ENCODE results near the gene ZSCAN9.

The ZSCAN9 gene

DNA sequence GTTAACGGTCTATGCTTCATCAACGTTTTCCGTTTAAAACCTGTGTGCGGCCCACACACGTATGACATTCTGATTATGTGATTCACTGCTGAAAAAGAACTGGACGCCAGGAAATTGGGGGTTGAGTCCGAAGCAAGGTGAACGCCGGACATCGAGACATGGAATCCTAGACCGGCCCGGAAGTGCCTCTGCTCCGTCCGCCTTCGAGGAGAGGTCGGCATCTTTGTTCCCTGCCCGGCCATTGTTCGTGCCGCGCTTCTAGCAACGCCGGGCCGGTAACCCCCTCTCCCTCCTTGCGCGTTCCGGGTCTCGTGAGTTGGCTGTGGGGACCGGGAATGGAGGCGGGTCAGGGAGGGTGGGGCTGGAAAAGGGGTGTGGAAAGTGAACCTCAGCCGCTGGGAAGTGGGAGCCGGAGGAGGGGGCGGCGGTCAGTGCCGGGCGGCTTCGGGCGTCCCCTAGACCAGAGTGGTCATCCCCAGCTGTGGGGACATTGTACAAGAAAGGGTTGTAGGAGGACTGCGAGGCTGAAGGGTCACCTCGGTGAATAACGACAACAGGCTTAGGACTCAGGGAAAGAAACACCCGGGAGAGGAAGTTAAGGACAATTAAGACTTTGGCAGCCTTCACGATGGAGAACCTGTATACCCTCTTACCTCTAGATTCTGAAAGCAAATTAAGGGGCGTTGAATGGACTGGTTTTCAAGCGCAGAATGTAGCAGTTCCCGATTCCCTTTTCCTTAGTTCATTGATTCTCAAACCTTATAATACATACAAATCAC, at the start of gene ZSCAN9:
ZSCAN9 (plus strand) TSS at position 220 of the 779 bp plus-strand sequence. CDS start 1,810 bp downstream, outside the sequence.
- DNase-seq, result peak; percentile 40

DNA sequence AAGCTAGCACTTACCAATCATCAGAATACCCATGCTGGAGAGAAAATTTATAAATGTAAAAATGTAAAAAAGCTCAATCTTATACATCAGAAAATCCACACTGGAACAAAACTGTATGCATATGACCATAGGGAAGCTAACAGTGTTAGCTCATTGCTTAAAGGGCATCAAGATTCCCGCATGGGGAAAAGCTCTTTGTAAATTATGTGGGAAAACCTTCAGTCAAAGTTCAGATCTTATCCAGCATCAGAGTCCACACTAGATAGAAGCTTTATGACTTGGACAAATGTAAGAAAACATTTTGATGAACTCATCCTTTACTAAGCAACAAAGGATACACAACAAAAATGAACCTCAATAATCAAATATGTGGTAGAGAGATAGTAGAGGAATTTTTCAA, 48.7 kb upstream of the ZSCAN9 start:
- DNase-seq, result no peak

DNA sequence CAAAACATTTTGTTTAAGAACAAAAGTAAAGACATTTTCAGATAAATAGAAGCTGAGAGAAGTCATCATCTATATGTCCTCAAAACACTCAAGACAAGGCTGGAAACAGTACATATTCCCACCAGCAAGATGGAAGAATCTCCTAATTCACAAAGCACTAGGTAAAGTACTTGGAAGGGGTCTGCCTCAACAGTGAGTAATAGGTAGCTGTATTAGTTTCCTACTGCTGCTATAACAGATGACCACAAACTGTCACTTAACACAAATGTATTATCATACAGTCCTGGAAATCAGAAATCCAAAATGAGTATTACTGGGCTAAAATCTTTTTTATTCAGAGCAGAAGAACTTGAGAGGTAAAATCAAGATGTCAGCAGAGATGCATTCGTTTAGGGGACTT, 42.8 kb upstream of the ZSCAN9 start:
- DNase-seq, result no peak

DNA sequence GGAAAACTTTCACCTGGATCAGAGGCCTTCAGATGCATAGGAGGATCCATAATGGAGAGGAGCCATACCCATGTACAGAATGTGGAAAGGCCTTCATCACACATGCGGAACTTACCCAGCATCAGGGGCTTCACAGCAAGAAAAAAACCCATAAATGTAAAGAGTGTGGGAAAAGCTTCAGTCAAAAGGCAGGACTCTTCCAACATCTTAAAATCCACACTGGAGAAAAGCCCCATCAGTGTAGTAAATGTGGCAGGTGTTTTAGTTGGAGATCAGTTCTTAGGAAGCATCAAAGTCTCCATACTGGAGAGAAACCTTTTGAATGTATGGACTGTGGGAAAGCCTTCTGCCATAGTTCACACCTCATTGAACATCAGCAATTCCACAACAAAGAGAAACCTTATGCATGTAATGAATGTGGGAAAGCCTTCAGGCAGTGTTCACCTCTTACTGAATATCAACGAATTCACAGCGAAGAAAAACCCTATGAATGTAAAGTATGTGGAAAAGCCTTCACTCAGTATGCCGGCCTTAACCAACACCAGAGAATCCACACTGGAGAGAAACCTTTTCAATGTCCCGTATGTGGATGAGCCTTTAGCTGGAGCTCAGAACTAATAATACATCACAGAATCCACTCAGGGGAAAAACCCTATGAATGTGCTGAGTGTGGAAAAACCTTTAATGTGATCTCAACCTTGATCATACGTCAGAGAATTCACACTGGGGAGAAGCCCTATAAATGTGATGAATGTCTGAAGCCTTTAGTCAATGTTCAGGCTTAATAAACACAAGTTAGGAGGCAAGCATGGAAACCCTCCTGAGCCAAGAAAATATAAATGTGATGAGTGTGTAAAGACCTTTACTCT, 36.7 kb upstream of the ZSCAN9 start:
- no peak for DNase-seq

DNA sequence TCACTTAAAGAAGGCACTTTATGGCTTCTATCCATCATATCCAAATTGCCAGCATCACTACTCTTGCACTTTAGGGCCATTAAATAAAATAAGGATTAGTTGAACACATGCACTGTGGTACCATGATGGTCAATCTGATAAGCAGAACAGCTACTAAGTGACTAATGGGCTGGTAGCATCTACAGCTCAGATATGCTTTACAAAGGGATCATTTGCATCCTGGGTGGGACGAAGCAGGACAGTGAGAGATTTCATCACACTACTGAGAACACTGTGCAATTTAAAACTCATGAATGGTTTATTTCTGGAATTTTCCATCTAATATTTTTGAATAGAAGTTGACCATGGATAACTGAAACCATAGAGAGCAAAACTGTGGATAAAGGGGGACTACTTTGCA, 25.1 kb upstream of the ZSCAN9 start:
- DNase-seq, result no peak

DNA sequence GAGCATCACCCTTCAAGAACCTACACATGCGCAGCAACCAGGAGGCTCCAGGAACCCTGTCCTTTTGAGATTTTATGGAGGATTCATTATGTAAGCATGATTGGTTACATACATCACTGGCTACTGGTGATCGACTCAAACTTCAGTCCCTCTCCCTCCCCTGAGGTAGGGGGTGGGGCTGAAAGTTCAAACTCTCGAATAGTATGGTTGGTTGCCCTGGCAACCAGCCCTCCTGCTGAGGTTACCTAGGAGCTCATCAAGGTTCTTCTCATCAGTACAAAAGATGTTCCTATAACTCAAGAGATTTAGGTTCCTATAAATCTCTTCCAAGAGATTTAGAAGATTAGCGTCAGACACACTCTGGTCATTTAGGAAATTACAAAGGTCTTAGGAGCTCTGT, 21.9 kb upstream of the ZSCAN9 start:
- DNase-seq, result no peak

DNA sequence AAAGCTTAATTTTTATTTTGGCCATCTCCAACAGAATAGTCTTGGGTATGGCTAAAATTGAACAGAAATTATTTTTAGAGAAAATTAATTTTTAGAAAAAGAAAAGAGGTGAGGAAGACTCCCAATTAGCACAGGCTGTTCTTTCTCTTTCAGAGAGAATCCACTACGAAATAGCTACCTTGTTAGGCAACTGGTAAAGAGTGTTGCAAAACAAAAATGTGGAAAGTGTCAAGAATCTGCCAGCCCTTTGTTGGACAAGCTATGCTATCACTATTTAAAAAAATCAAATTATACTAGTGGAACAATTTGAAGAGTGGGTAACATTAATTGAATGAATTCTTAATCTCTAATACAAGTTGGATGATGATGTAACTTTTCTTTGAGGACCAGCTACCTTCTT, 19.2 kb upstream of the ZSCAN9 start:
- DNase-seq, result no peak

DNA sequence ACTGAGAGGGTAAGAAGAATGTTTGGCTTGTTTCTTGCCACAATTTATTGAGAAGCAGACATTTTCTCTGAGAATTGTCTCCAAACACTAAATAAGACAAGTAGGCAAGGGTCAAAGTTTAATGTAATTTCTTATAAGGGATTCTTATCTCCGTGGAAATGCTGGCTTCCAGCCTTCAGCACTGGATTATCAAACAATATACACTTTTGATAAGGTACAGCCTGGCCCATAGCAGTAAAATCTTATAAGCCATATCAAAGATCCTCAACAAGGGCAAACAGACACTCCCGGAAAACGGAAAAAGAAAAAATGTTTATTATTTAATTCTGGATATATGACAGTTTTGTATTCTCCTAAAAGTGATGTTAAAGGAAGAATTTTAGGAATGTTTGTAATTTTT, 18.5 kb upstream of the ZSCAN9 start:
- DNase-seq, result no peak

DNA sequence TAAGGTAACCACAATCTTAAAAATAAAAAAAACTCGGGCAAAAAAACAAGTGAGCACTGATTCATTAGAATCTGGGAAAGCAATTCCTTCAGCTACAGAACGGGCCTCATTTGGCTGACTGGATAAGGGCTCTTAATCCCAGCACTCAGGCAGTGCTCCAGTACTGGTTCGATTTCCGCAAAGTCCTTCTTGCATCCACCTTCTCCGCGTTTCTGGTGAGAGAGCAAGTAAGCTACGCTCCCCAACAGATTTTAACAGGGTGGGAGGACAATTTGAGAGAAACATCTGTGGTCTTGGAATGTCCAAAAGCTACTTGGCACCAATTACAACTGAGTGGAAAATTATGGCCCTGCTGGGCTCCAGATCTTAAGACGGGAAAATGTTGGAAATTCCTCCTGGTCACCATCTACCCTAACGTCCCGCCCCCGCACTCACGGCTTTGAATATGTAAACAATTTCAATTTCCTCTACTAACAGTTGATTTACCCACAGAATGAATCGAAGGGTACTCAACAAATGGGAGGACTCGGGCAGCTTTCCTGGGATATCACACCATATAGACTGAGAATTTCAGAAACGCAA, 18.1 kb upstream of the ZSCAN9 start:
- DNase-seq, result no peak

DNA sequence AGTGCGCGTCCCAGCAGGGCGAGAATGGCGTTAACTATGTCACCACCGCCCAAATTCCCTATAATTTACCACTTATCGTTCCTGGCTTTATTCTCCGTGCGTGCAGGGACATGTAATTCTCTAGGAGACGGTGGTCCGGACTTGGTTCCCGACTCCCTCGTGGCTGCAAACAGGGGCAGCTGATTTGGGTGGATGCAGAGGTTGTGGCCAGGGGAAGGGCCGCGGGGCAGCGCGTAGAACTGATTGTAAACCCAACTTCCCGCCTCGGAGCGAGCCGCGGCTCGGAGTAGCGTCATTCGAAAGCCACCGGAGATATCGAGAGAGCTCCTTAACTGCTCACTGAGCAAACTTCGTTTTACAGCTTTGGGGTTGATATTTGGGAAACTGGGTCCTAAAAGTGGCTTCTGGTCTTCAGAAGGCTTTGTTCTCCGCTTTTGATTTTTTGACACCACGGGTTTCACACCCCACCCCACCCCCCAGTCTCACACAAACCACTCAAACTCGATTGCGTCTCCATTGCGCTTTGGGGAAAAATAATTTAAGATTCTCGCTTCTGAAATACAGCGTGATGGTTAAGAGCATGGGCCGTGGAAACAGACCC, 17.5 kb upstream of the ZSCAN9 start:
- no peak for DNase-seq

DNA sequence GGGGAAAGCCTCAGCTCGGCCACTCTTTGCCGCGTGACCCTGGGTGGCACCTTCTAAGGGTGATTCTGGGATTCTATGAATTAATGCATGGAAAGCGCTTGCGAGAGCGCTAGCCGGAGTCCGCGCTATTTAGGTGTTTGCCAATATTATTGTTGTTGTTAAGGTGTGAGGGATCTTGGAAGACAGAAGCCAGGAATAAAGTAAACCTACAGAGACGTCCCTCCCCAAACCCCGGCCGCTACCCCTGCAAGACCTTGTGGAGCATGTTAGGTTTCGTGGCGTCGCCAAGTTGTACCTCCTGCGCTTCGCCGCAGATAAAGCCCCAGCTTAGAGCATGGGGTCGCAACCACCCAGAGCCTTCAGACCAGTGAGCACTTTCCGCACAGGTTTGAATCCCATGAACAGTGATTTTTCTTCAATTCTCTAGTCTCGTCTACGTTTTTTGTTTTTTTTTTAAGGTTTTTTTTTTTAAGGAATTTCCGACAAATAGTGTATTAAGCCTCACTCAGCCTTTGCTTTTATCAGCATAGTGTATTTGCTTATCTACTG, 16.9 kb upstream of the ZSCAN9 start:
- no peak for DNase-seq

DNA sequence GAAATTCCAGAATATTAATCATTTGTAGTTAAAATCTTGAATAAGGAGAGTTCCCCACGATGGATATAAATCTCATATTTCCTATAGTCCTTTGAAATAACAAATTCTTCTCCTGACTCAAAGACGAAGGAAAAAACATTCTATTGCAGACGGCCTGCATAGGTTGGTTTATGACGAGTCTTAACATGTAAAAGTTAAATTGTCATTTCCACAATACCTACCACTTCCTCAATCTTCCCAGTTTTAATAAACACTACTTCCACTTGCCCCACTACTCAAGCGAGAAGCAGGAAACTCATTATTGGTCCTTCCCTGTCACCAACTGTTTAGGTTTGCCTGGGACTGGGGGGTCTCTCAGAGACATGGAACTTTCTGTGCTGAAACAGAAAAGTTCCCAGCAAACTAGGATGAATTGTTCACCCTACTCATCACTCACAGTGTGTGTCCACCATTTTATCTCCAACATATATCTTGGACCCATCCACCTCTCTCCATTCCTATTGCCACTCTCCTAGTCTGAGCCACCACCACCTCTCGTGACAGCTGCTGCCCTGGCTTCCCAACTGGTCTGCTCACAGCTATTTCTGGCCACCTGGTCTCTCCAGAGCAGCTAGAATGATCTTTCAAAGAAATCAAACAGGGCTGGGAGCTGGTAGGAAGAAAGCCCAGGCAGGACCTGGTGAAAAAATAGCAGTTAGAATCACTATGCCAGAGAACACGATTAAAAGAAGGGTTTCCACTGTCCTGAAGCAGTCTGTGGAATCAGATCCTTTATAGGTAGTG, 15.1 kb upstream of the ZSCAN9 start:
- DNase-seq, result no peak

DNA sequence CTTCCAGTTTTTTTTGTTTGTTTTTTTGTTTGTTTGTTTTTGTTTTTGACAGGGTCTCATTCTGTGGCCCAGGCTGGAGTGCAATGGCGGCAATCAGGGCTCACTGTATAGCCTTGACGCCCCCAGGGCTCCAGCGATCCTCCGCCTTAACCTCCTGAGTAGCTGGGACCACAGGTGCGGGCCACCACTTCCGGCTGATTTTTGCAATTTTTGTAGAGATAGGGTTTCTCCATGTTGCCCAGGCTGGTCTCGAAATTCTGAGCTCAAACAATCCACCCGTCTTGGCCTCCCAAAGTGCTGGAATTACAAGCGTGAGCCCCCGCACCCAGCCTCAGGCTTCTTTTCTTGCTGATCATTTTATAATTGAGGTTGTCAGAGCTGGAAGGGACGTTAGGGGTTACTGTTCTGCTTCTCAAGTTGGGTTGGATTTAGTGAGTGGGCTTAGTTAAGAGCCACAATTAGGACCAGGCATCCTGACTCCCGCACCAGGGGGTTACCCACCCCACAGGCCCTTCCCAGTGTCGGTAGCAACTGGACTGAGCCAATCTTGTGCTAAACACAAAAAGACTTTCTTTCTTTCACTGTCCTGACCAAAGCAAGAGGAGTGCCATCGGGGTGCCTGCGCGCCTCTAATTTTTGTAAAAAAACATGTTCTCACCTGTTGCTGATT, 13.1 kb upstream of the ZSCAN9 start:
- no peak for DNase-seq

DNA sequence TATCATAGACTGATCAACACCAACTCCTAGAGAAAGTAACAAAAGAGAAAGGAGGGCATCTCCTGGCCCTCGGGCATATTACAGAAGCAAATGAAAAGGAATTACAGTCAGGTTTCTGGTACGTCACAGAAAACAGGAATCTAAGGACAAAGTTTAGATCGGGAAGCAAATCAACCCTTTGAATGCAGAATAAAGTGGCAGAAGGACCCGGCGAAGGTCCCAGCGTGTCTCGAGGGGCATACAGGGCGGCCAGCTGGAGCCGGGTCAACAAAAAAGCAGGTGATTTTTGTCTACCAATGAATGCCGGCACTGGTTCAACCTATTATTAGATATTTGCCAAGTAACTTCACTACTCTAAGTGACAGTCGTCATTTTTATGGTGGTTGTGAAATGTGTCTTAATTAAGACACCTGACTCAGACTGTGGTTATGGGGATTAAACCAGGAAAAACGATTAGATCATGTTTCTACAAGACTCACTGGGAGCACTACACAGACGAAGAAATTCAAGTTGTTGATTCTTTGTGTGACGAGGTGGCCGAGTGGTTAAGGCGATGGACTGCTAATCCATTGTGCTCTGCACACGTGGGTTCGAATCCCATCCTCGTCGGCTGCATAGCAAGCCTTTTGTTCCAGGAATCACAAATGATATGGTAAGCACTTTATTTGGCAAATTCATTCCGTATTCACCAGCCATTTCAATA, 12.4 kb upstream of the ZSCAN9 start:
- DNase-seq, result no peak

DNA sequence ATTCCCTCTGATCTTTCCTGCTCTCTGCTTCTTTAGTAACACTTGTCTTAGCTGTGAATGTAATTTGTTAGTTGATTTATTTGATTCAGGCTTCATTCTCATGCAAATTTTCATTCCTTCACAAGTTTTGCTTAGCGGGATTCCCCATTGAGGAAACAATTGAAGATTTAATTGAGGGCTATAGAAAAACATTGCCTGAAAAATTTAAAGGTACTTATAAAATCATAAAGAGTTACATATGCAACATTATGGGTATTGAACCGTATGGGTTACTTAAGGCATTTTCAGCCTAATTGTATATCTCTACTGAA, 11.9 kb upstream of the ZSCAN9 start:
- DNase-seq, result no peak

DNA sequence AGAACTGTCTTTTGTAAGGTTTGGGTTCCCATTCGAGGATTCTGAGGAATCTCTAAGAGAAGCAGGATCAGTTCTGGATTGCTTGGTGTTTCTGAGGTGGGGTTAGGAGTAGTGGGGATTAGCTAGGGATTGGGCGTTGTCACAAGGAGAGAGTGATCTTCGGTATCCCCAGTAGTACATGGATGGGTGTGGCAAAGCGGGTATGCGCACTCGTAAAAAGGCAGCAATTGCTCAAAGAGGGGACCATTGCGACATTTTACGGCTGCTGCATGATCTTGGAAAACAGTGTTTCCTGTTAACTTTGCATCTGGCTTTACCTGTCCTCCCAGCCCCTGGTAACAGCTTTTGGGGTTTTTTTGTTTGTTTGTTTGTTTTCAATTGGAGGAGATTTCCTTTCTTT, 9.7 kb upstream of the ZSCAN9 start:
- no peak for DNase-seq

DNA sequence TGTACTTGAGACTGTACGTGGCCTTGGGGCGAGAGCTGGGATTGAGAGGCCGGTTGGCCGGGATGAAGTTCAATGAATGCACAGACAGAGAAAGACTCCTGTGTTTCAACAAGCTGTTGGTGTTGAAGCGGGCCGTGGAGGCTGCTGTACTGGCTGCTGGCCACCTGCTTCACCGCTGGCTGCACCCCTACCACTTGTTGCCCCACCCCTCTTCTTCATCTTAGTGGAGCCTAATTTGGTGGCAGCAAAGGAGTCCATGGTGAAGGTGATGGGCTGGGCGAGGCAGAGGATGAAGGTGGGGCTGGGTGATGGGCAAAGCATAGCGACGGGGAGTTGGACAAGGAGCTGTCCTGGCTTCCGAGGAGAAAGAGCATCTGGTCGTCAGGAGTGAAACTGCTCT, 7.2 kb upstream of the ZSCAN9 start:
- DNase-seq, result no peak

DNA sequence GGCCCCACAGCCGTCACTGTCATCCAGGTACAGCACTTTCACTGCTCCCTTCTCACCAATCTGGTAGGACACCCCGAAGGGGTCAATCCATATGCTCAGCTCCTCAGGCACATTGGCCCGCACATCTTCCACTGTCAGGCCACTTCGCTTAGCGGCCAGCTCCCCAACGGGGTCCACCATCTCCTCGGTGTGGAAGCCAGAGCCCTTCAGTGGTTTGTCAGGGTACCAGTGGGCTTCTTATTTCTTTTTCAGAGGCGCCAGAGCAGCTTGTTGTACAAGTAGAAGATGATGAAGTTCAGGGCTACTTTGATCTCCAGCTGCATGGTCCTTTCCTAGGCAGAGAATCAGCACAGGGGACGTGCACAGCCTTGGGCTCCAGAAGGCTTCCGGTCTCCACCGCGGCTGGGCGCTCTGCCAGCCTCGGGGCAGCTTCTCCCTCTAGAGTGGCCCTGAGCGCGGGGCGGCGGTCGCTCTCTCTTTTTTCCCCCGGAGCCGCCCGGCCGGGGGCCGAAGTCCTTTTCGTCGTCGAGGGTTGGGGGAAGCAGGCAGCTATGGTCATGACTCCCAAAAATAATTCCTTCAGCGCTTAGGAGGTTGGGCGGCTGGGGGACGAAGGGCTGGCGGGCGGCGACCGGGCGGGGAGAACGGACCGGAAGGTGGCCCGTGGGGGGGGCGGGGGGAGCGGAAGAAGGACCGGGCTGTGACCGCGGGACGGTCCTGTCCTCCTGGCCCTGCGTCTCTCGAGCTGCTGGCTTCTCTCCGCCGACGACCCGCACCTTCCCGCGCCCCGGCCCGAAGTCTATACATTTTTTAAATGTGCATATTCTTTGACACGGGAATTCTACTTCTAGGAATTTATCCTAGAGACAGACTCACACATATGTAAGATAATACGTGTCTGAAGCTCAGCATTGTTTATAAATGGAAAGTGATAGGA, 6.5 kb upstream of the ZSCAN9 start:
- no peak for DNase-seq

DNA sequence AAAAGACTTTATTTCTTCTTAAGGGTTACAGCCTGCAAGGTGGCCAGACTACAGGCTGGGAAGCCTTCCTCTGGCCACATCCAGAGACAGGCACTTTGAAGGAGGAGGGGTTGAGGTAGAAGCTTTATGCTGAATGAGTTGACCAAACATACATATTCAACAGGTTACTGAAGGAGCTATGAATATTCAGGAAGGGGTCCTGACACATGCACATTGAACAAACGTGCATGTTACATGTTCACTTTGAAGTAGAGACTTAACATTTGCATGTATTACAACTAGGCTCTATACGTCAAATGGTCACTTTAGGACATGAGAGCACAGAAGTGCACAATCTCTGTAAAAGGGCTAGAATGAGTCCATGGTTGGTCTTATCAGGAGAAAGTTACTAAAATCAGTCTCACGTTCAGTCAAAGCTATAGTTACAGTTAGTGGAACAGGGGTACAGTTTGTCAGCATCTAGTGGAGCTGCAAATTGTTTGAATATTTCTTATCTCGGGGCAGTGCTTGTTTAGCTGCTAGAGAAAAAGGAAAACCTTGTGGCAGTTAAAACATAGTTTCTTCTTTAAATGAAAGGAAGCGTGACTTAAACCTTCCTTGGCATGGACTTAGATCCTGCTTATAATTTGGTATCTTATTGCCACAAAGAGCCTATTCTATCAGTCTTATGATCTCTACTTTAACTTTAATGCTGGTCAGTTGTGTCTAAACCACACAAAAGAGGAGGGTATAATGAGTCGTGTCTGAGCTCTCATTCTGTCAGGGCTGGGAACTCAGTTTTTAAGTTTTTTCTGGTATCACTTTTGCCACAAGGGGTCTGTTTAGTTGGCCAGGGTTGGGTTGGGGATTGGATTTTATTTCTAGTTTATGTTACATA, 4.6 kb upstream of the ZSCAN9 start:
- DNase-seq, result no peak
